K562 (cell line): Measurements from ENCODE around the gene FKBP8. TPM values are rescaled to one million over a fixed set of nuclear protein-coding genes. Genes with fewer than 3 reads are reported as not detected.

ENCODE experiments used
- ATF2 ChIP-seq: sonication (generic); formaldehyde crosslinking; IDR thresholded peaks from 2 replicates; pipeline ENCODE4 v1.8.1; 2022; ENCODE audit warnings: missing genetic modification reagents
- E2F1 ChIP-seq: sonication (generic); formaldehyde crosslinking; IDR thresholded peaks from 2 replicates; pipeline ENCODE4 v1.8.1; 2023; ENCODE audit warnings: mild to moderate bottlenecking, missing genetic modification reagents, moderate library complexity
- GTF2E2 ChIP-seq: fragments of 200-800 bp; sonication (Bioruptor generic); IDR thresholded peaks from 2 replicates; pipeline ENCODE4 v1.6.1; 2016; ENCODE audit warnings: missing genetic modification characterization, missing compliant biosample characterization
- HDAC3 ChIP-seq: fragments of 450-650 bp; IDR thresholded peaks from 2 replicates; pipeline ENCODE4 v1.6.1; 2018; ENCODE audit warnings: borderline replicate concordance, mild to moderate bottlenecking, moderate library complexity; ENCODE audit not compliant: partially characterized antibody
- KLF10 ChIP-seq: fragments of 250-450 bp; sonication (Bioruptor Pico); IDR thresholded peaks from 2 replicates; pipeline ENCODE4 v1.6.1; 2021; ENCODE audit warnings: matching md5 sums
- RBM39 ChIP-seq: fragments of 200-400 bp; formaldehyde crosslinking; optimal IDR thresholded peaks from 2 replicates; pipeline ENCODE3; 2018; ENCODE audit warnings: low read depth, low read length
- SMAD4 ChIP-seq: fragments of 250-450 bp; sonication (Bioruptor Pico); conservative IDR thresholded peaks from 2 replicates; pipeline ENCODE4 v1.8.0; 2021; ENCODE audit warnings: inconsistent platforms, mild to moderate bottlenecking, moderate library complexity
- TAF7 ChIP-seq: fragments of 450-650 bp; IDR thresholded peaks from 2 replicates; pipeline ENCODE4 v1.6.1; 2016; ENCODE audit warnings: missing genetic modification characterization, missing compliant biosample characterization
- TRIM24 ChIP-seq, 2 experiments: fragments of 450-650 bp; IDR thresholded peaks; 2 replicates each; pipeline ENCODE4 v1.6.1; 2016
- ZBED1 ChIP-seq: IDR thresholded peaks from 2 replicates; pipeline ENCODE4 v1.6.1; 2014
- ZNF3 ChIP-seq: fragments of 250-450 bp; sonication (Bioruptor Pico); IDR thresholded peaks from 2 replicates; pipeline ENCODE4 v1.5.0; 2021; ENCODE audit warnings: mild to moderate bottlenecking, moderate library complexity
- ZNF639 ChIP-seq, 2 experiments: fragments of 200-800 bp in 1 of 2; sonication (Bioruptor generic) in 1 of 2; sonication (generic) in 1 of 2; formaldehyde crosslinking in 1 of 2; IDR thresholded peaks in 1 of 2; conservative IDR thresholded peaks in 1 of 2; 2 replicates each; pipeline versions ENCODE4 v1.5.0 to v1.6.1; 2016 to 2020; ENCODE audit warnings: missing compliant biosample characterization in 1 of 2, missing genetic modification characterization in 1 of 2, missing genetic modification reagents in 1 of 2
- polyA plus RNA-seq, 8 experiments: library from polyadenylated mRNA; depleted of rRNA in 4 of 8; stranded (reverse) in 5 of 8; unstranded in 3 of 8; fragments of >200 nt; fragmentation: Nextera tagmentation in 2 of 8; fragmentation: Illumina TruSeq in 1 of 8; extraction: Ambion mirVana in 2 of 8; extraction: Trizol in 1 of 8; gene quantifications; 2 replicates each; pipeline versions ENCODE4 v1.2.1 to v1.2.3, GENCODE V29; 2011 to 2014; ENCODE audit warnings: inconsistent platforms in 1 of 8, missing spikeins in 1 of 8
- total RNA-seq, 7 experiments: library from RNA; depleted of rRNA in 6 of 7; stranded (reverse); fragments of >200 nt in 6 of 7; fragmentation: Illumina TruSeq in 2 of 7; extraction: Trizol in 2 of 7; gene quantifications; 2 replicates each; pipeline versions ENCODE4 v1.2.1 to v1.2.3, GENCODE V29; 2011 to 2021; ENCODE audit warnings: low replicate concordance in 1 of 7
- TF ChIP-seq, protein P1 (sequence below): sonication (generic); formaldehyde crosslinking; IDR thresholded peaks from 2 replicates; pipeline ENCODE4 v1.8.0; 2022; ENCODE audit warnings: mild to moderate bottlenecking, missing genetic modification reagents
- TF ChIP-seq, protein P2 (sequence below): fragments of 450-650 bp; IDR thresholded peaks from one replicate; pipeline ENCODE4 v1.6.1; 2018; ENCODE audit warnings: mild to moderate bottlenecking, moderate library complexity; ENCODE audit not compliant: partially characterized antibody

FKBP8 gene
- total and polyA plus RNA-seq, 9 of the 15 experiments (the other 6 are each of a cell fraction or from before 2014, with no cell fraction given) = 0.46 to 236 (median 104) TPM

GRCh38 chr19:18589380-18590272 lies 46.3 kb upstream of the FKBP8 start (continued):
- no peak for TF ChIP-seq GTF2E2 (tag)
- TF ChIP-seq ZNF3 (CRISPR knock-in tag) = no peak
- TF ChIP-seq KLF10 (CRISPR knock-in tag) = no peak
- TF ChIP-seq, protein P1, sequence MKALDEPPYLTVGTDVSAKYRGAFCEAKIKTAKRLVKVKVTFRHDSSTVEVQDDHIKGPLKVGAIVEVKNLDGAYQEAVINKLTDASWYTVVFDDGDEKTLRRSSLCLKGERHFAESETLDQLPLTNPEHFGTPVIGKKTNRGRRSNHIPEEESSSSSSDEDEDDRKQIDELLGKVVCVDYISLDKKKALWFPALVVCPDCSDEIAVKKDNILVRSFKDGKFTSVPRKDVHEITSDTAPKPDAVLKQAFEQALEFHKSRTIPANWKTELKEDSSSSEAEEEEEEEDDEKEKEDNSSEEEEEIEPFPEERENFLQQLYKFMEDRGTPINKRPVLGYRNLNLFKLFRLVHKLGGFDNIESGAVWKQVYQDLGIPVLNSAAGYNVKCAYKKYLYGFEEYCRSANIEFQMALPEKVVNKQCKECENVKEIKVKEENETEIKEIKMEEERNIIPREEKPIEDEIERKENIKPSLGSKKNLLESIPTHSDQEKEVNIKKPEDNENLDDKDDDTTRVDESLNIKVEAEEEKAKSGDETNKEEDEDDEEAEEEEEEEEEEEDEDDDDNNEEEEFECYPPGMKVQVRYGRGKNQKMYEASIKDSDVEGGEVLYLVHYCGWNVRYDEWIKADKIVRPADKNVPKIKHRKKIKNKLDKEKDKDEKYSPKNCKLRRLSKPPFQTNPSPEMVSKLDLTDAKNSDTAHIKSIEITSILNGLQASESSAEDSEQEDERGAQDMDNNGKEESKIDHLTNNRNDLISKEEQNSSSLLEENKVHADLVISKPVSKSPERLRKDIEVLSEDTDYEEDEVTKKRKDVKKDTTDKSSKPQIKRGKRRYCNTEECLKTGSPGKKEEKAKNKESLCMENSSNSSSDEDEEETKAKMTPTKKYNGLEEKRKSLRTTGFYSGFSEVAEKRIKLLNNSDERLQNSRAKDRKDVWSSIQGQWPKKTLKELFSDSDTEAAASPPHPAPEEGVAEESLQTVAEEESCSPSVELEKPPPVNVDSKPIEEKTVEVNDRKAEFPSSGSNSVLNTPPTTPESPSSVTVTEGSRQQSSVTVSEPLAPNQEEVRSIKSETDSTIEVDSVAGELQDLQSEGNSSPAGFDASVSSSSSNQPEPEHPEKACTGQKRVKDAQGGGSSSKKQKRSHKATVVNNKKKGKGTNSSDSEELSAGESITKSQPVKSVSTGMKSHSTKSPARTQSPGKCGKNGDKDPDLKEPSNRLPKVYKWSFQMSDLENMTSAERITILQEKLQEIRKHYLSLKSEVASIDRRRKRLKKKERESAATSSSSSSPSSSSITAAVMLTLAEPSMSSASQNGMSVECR (CRISPR knock-in tag) = peak; percentile 77; the same call in 1 of the 2 replicates
- peak; percentile 68; the same call in 1 of the 2 replicates for TF ChIP-seq E2F1 (CRISPR knock-in tag)
- TF ChIP-seq ZBED1 = no peak
- no peak; a peak in 1 of 4 replicates for TF ChIP-seq ZNF639 (CRISPR knock-in tag; conservative IDR thresholded peaks at IDR 0.05 in 1 of 2, IDR thresholded peaks at IDR 0.05 in 1 of 2)
- peak; percentile 13 for TF ChIP-seq RBM39
- peak; percentile 69 for TF ChIP-seq SMAD4 (CRISPR knock-in tag)
- TF ChIP-seq, protein P2, sequence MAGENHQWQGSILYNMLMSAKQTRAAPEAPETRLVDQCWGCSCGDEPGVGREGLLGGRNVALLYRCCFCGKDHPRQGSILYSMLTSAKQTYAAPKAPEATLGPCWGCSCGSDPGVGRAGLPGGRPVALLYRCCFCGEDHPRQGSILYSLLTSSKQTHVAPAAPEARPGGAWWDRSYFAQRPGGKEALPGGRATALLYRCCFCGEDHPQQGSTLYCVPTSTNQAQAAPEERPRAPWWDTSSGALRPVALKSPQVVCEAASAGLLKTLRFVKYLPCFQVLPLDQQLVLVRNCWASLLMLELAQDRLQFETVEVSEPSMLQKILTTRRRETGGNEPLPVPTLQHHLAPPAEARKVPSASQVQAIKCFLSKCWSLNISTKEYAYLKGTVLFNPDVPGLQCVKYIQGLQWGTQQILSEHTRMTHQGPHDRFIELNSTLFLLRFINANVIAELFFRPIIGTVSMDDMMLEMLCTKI = no peak
- TF ChIP-seq HDAC3 = no peak
- no peak; the same call in 1 of the 2 replicates for TF ChIP-seq ATF2
- TF ChIP-seq TRIM24 (IDR thresholded peaks at IDR 0.05) = no peak
- no peak for TF ChIP-seq TAF7 (tag)
